HL-60 (cell line): Measurements from ENCODE around the gene MPP3.

Experiments used
- DNase-seq, 2 experiments: peaks; one replicate each; pipeline ENCODE4 v3.0.0-alpha.2; 2010 to 2020; ENCODE audit warnings: low read depth in 1 of 2, low spot score in 1 of 2
- H3K27ac ChIP-seq: fragments of 250-450 bp; sonication (Bioruptor Pico); replicated peaks from 2 replicates; pipeline ENCODE4 v1.5.1; 2020; ENCODE audit warnings: mild to moderate bottlenecking, moderate library complexity
- H3K27me3 ChIP-seq: fragments of 250-450 bp; sonication (Bioruptor Pico); 2 replicates; pipeline ENCODE4 v1.5.1; 2021; ENCODE audit warnings: mild to moderate bottlenecking, moderate library complexity; ENCODE audit not compliant: insufficient read depth, poor library complexity, severe bottlenecking
- H3K4me3 ChIP-seq: replicated peaks from 2 replicates; pipeline ENCODE4 v1.5.1; 2011; ENCODE audit warnings: mild to moderate bottlenecking, control low read depth, low read length; ENCODE audit not compliant: insufficient read depth
- GABPA ChIP-seq: IDR thresholded peaks from 2 replicates; pipeline ENCODE4 v1.6.1; 2012; ENCODE audit warnings: low read depth
- POLR2AphosphoS5 ChIP-seq: IDR thresholded peaks from 2 replicates; pipeline ENCODE4 v1.6.1; 2012; ENCODE audit warnings: low read depth
- REST ChIP-seq: IDR thresholded peaks from 2 replicates; pipeline ENCODE4 v1.6.1; 2012; ENCODE audit warnings: low read depth; ENCODE audit not compliant: insufficient replicate concordance
- SPI1 ChIP-seq: IDR thresholded peaks from 2 replicates; pipeline ENCODE4 v1.6.1; 2012; ENCODE audit warnings: low read depth, mild to moderate bottlenecking, borderline replicate concordance
- TF ChIP-seq, protein P1 (sequence below): IDR thresholded peaks from one replicate; pipeline ENCODE4 v1.5.1; 2011; ENCODE audit warnings: low read length, control low read depth, inconsistent platforms; ENCODE audit not compliant: insufficient read depth

Gene MPP3

DNA sequence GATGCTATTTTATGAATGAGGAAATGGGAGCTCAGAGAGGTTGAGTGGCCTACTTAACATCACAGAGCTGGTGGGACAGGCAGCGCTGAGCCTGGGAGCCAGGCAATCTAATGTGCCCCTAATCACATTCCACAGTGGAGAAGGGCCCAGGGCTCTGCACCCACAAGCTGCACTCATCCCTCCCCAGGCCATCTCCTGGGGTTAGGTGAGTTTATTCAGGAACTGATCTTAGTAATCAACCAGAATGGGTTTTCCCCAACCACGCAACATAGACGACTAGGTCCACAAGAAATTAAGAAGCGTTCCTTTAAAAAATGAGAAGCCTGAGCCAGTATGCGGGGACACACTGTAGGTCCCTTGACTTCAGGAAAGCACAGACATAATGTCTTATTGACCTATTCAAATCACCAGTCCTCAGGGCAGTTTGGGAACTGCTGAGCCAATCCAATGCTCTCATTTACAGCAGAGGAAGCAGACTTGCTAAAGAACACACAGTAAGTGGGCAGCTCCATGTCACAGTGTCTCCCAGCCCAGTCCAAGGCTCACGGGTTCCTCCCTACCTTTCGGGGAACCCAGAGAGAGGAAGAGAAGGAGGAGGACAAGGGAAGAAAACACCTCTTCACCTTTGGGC is 2.3 kb downstream of the MPP3 start:
- no peak for DNase-seq
- H3K27ac ChIP-seq = no peak overlapping the region
- H3K4me3 ChIP-seq = no peak overlapping the region
- TF ChIP-seq GABPA (no peak), REST (no peak), POLR2AphosphoS5 (no peak), SPI1 (no peak)
- TF ChIP-seq, protein P1, sequence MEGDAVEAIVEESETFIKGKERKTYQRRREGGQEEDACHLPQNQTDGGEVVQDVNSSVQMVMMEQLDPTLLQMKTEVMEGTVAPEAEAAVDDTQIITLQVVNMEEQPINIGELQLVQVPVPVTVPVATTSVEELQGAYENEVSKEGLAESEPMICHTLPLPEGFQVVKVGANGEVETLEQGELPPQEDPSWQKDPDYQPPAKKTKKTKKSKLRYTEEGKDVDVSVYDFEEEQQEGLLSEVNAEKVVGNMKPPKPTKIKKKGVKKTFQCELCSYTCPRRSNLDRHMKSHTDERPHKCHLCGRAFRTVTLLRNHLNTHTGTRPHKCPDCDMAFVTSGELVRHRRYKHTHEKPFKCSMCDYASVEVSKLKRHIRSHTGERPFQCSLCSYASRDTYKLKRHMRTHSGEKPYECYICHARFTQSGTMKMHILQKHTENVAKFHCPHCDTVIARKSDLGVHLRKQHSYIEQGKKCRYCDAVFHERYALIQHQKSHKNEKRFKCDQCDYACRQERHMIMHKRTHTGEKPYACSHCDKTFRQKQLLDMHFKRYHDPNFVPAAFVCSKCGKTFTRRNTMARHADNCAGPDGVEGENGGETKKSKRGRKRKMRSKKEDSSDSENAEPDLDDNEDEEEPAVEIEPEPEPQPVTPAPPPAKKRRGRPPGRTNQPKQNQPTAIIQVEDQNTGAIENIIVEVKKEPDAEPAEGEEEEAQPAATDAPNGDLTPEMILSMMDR = no peak
- H3K27me3 ChIP-seq = peaks cover 25% of the 10 kb centered on the region

GRCh38 chr17:43829738-43830137 is 3.2 kb downstream of the MPP3 start:
- Histone ChIP-seq H3K27ac (no peak overlapping the region), H3K4me3 (no peak overlapping the region), H3K27me3 (peaks cover 25% of the 10 kb centered on the region)
- DNase-seq = no peak
- no peak for TF ChIP-seq POLR2AphosphoS5
- no peak for TF ChIP-seq REST
- no peak for TF ChIP-seq SPI1
- TF ChIP-seq, protein P1 = no peak
- no peak for TF ChIP-seq GABPA

- Histone ChIP-seq H3K4me3 (no peak overlapping the region), H3K27me3 (peaks cover 14% of the 10 kb centered on the region), H3K27ac (no peak overlapping the region)
- TF ChIP-seq REST = no peak
- TF ChIP-seq, protein P1 = no peak
- no peak for TF ChIP-seq POLR2AphosphoS5
- no peak for TF ChIP-seq GABPA
- no peak for TF ChIP-seq SPI1
- DNase-seq = no peak
Measured at GRCh38 chr17:43827596-43827995, 5.3 kb downstream of the MPP3 start.
